Activated T-helper 9 cell treated with anti-CD3 and anti-CD28 coated beads, Interleukin-2, amount 50 U/mL, for 16 hours (primary cell): ENCODE data around the gene DLG5.

Source experiments
- DNase-seq: peaks from one replicate; pipeline ENCODE4 v3.0.0-alpha.2; 2020; ENCODE audit warnings: low read depth

The DLG5 gene

DNA sequence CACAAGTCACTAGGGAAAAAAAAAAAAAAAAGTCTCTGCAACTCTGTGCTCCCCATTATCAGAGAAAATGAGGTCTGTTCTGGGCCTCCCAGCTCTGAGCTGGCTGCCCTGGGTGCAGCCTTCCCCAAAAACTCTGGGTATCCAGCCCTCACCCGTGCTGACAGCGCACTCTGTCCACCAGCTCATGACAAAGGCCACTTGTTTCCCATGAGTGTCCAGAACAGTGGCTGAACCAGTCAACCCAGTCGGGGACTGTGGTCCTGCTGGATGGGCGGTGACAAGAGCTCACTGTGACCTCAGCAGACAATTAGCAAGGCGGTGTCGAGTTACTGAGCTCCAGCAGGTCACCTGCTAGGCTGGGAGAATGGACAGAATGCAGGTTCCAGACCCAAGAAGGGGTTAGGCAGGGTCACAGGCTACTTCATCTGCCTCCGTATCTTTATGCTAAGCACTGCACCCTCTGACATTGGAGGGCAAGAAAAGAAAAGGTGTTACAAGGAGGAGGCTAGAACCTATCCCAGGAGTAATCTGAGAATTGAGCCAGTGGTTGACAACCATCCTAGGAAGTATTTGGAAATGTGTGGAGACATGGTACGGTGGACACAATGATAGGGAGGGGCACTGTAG is 37.2 kb downstream of the DLG5 start:
- DNase-seq = no peak

DNA sequence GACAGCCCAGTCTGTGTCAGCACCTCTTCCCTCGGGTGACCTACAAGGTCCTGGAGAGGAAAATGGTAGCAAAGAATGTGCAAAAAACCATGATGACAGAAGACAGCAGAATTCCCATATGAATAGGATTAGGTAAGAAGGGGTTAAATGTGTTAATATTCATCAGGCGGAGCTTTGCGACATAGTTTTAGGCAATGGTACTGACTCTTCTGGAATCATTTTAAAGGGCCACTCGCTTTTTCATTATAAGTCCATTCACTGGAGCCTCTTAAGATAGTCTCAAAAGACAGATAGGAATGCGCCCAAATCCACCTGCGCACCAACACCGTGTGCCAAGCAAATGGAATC is 38.2 kb downstream of the DLG5 start:
- no peak for DNase-seq

DNA sequence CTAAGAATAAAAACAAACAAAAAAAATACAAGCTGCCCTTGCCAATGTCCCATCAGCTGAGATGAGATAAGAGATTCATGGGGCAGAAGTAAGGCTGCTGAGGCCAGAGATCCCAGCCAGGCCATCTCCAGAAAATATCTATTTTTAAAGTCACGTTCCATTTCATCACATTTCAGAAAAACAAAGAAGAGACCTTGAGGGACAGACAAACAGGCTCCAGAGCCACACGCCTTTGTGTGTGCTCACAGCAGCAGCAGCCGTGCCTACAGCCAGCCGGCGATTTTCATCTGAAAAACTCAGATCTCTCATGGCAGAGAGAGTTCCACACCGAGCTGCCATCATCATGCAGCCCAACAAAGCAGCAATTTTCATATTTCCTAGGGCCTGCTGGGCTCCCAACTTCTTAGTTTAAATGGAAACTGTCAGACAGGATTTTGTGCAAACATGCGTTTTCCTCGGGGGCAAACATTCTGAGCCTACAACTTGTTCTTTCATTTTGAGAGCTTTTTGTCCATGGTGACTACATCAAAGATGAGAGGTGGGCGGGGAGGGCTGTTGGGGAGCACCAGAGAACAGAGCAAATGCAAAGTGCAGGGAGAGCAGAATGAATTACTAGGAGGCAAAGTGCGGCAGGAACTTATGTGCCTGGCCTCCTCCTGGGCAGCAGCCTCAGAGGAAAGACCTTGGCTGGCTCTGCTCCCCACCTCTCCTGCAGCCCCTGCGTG is 38.8 kb downstream of the DLG5 start:
- DNase-seq = no peak

DNA sequence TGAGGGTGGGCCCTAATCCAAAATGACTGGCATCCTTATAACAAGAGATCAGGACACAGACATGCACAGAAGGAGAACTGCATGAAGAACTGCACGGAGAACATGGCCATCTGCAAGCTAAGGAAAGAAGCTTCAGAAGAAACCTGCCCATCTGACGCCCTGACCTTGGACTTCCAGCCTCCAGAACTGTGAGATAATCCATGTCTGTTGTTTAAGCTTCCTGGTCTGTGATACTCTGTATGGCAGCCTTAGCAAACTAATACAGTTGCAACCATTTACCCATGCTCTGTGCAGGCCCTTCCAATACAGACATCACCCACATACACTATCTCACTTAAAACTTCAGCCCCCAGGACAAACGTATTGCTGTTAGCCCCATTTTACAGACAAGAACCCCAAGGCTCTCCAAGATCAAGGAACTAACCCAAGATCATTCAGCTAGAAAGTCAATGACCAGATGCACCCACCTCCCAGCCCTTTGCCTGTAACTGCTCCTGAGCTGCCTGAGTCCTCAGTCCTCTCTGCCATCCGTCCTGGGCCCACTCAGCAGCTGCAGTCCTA is 39.7 kb downstream of the DLG5 start:
- DNase-seq = no peak

DNA sequence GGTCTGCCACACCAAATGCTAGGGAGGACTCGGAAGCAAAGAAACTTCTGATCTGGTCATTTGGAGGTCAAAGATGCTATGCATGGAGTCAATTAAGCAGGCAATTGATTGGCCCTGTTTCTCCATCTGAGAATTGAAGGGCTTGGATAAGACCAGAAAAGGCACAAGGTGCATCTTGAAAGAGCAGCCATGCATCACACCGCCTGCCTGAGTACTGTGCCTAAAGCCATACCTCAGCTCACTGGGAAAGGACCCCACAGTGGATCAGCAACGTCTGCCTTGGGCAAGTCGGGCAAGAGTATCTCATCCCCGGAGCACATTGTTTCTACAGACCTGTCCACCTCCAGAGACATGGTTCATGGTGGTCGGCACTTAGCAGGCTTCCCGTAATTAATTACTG is 42.4 kb downstream of the DLG5 start:
- no peak for DNase-seq

DNA sequence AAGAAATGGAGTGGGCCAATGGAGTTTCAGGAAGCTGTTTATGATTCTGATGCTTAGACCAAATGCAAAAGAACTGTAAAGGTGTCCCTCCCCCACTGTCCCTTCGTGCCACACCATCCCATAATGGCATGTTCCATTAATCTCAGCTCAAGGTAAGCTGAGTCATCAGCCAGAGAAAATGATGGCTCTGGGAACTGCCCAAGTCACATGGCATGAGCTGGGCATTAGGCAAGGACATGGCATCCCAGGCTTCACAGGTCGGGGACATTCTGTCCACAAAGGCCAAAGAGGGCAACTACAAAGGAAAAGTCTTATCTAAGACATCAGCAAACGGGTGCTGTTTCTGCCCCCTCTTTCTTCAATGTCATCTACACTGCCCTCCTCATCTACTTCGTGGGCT is 44.9 kb downstream of the DLG5 start:
- no peak for DNase-seq

DNA sequence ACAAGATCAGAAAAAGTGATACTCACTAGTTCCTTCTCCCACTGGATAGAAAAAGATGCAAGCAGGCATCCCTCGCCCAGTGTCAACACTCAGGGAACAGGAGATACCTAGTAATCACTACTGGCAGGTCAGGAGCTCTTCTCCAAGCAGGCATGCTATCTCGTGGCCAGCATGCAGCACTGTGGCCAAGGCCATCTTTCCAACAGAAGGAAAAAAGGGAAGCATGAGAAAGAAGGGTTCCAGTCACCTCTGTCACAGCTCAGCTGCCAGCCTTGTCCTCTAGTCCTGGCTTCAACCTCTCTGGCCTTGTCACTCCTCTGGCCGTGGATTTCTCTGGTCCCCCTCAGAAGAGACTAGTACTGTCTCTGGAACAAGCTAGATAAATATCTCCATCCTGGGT is 45.3 kb downstream of the DLG5 start:
- no peak for DNase-seq

DNA sequence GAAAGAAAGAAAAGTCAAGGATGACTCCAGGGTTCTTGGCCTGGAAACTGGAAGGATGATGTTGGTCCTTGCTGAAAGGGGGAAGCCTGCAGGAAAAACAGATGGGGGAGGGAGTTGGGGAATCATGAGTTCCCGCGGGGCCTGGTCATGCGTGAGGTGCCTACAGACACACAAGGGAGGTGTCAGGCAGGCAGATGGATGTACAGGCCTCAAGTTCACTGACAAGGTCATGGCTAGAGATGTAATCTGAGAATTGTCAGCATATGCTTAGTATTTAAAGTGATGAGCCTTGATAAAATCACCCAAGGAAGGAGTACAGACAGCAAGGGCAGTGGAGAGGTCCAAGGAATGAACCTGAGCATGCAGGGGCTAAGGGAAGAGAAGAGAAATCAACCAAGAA is 46.8 kb downstream of the DLG5 start:
- no peak for DNase-seq

DNA sequence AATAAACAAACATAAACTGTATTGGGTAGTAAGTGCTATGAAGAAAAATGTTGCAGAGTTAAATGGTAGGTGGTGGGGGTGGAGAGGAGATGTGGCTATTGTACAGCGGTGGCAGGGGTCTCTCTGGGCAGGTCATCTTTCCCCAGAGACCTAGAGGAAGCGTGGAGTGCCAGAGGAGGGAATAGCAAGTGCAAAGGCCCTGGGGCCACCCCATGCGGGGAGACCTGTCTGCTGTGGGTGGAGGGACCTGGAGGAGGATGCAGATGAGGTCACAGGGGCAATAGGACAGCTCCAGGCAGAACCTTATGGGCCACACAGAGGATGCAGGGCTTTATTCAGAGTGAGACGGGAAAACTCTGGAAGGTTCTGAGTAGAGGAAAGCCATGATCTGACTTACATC is 47.5 kb downstream of the DLG5 start:
- DNase-seq = no peak

DNA sequence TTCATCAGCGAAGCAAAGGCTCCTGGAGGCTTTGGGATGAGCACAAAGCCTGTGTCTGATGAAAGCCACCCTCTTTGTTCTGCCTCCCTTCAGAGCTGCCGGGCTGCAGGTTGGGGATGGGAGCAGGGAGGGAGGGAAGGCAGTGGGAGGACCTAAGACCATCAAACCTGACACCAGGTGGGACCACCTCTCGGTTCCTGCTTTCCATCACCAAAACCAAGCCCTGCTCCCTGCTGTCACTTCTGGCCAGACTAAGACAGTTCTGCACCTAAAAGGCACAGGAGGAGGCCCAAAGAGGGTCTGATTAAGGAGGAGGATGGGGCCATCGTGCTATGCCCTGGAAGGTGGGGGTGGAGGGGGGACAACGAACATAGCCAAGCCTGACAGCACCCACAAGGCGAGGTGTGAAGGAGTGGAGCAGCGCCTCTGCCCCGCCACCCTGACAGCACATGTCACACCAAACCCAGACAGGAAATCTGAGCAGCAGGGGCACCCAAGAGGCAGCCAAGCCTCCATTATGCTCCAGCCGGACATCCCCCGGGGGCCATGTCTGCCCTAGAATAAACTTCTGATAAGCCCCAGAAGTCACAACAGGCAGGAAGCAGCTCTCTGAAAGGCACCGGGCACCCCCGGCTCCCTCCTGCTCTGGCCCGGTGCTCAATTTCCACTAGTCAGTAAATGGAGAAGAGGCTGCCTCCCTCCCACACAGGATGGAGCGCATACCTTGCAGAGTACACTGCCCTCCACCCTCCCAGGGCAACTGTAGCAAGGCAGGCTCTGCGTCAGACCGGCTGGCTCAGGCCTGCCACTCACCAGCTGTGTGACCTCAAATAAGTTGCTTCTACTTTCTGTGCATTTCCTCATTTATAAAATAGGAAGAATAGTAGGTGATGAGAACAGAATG is 48.9 kb downstream of the DLG5 start:
- no peak for DNase-seq

DNA sequence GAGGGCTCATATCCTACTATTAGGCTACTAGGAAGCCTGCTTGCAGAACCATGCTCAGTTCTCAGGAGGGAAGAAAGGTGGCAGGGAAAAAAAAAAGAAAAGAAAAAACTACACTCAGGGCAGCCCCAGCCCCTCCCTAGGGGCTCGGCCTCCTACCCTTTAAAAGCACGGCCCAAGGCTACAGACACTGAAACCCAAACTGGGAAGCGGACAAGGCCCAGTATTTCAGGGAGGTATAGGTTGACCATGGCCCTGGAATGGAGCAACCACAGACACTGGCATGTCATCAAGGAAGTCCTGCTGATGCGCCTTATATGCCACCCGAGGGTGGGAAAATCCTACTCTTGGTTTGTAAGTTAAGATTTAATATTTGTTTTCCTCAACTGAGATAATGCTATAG is 50.8 kb downstream of the DLG5 start:
- DNase-seq = no peak

DNA sequence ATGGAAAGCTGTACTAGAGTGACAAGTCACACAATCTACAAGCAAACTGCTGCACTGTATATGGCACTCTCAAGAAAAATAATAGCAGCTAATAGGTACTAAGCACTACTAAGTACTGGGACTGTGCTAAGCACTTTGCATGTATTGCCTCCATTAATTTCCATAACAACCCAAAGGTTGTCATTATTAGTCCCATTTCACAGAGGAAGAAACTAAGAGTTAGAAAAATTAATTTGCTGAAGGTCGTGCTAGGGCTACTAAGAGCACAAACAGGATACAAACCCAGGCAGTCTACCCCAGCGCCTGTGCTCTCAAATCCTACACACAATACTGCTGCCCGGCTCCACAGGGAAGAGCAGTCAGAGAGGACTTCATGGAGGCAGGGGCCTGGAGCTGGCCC is 51.7 kb downstream of the DLG5 start:
- no peak for DNase-seq

DNA sequence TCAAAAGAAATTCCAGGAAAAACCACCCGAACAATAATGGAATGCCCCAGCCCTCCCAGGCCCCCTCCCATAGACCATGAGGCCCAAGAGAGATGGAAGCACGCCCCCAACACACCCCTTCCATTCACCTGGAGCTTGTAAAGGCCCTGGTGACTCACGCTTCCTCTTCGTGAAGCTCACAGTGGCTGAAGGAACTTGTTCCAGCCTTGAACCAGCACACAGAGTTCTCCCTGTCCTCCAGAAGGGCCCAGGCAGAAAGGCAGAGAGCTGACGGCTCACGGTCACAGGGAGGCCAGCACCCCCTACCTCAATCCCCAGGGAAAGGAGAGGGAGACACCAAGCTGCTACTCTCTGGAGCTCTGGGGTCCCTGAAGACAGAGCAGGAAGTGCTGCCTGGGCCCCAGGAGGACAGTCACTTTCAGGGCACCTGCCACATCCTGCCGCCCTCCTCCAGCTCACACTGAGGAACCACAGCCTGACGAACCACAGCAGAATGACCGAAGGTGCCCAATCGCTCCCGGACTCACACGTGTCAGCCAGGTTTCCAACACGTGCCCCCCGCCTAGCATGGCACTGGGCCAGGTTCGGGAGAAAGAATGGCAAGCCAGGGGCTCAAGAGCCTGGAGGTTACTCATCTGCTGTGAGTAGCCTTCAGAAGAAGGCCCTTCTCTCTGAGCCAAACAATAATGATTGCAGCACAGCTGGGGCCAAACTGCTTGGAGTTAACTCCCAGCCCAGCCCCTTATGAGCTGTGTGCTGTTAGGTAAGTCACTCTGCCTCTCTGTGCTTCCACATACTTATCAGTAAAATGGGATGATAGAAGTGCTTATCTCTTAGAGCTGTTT is 52.8 kb downstream of the DLG5 start:
- DNase-seq = no peak

DNA sequence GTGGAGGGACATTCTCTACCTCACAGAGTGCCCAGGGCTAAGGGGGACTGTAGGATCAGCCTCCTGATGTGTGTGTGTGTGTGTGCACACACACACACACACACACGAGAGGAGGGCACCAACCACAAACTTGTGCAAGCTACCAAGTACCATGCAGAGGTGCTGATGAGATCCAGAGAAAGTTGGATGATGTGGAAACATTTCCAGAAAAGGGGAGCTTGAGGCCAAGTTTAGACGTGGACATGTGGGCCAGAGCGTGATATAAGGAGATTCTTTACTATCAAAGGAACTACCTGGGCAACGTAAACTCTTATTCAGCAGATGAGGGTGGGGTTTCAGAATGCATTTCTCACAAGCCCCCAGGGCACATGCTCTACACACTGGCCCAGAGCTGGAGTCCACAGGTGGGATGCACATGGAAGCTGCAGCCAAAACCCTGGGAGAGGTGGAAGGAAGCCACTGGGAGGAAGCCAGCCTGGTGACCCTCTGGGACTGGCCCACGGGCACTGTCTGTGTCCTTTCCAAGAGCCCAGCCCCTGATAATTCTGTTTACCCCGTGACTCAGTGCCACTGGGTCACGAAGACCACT is 53.5 kb downstream of the DLG5 start:
- no peak for DNase-seq

DNA sequence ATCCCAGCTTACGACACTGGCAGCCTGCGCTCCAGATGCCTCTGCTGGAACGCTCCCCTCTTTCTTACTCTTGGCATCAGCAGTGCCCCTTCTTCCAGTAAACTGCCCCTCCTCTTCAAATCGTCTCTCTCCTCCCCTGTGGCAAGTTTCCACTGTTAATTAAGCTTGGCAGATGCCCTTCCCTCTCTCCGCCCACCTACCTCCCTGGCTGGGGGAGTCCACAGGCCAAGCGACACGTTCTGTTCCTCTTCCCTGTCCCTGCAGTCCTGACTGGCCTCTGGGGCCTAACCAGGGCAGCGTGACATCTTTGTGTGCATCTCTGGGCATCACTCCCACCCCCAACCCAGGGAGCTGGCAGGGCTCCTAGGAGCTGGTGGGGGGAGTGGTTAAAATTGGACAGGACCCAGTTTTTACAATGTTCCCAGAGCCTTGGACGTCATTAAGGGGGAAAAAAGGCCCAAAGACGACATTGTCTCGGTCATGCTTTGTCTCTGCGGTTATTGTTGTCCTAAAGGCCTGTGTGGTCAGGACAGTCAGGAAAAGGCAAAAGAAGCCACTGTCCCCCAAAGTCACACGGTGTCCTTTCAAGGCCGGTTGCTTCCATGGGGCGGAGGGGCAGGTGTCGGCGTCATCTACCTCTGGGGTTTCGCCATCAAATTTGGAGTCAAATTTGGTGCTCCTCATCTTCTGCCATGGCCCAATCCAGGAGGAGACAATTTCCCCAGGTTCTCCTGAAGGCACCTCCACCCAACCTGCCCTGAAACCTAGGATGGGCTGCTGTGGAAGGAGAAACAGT is 54.2 kb downstream of the DLG5 start:
- no peak for DNase-seq

DNA sequence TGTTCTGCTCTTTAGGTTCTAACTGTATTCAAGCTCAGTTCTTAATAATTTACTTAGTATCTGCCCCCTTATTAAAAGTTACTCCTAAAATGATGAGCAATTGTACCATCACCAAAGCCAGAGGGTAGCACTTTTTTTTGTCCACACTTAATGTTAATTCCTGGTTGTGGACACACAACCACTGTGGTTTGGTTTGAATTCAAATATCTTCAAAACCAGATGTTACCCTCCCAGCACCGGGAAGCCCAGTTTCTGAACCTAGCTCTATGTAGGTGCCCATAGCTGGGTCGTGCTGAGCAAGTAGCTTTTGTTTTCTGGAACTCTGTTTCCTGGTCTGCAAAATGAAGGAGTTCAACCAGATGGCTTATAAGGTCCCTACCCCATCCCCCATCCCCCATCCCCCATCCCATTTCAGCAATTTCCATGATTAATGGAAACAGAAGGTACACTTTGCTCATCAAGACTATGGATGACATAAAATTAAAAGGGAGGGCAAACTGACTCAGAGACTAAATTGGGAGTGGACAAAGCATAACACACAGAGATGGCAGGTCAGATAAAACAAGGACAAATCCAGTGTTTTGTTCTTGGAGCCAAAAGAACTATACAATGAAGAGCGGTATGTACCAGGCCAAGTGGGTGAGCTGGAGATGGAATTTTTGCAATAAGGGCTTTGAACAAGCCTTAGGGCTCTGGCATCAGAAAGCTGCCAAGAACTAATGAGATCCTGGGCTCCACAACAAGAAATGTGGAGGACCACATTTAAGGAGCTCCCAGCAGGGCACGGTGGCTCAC is 56.7 kb downstream of the DLG5 start:
- no peak for DNase-seq

DNA sequence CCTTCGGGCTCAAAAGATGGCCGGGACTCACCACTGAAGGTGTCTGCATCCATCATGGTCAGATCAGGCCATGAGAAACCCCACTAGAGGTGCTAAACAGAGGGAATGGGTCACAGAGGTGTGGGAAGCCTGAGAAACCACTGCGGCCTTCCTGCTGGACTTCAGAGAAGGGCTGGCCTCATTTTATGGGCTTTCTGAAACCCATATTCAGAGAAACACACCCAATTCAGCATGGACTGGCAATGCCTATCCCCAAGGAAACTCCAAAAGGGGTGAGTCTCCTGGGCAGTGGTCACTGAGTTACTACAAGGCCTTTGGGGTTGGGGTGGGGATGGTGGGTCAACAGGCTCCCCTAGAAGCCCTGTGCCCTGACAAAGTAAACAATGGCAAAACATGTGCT is 58.0 kb downstream of the DLG5 start:
- no peak for DNase-seq

DNA sequence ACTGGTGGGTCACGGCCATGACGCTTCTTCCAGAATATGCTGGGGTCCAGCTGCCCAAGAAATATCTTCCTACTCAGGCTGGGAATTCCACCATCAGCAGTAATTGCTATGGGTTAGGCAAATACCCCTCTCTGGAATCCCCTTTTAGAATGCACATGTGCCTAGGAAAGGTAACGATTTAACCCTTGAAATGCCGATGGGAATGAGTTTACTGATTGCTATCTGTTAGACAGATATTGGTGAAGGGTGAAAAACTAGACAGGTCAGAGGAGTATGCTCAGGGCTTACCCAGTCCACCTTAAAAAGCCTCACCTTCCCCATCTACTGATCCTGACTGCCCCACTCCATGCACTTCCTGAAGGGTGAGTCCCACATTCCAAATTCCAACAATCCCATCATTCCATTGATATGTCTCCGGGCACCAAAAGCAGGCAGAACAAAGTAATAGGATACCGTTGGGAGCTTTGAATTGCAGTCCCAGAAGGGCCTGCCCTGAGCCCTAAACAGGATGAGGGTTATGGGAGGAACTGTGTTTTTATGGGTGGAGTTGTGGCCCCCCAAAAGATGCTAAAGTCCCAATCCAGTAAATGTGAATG is 59.3 kb downstream of the DLG5 start:
- no peak for DNase-seq

DNA sequence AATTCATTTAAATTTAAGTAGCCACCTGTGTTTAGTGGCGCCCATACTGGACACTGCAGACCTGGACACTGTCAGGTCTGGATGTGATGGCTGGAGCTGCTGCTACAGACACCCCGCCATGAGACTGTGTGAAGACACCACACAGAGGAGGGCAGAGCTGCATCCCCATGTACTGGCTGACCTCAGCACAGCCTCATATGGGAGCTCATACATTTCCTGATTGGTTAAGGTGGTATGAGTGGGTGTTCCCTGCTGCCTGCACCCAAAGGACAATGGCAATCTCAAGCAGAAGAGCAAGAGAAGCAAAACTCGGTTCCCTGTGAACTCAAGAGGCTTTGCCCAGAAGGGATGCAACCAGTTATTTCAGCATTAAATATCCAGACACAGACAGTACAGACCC is 60.0 kb downstream of the DLG5 start:
- no peak for DNase-seq
